ENCODE data around the gene TMEM156. TPM values are rescaled to one million over a fixed set of nuclear protein-coding genes. Genes with fewer than 3 reads are reported as not detected.

Gene TMEM156
- total and polyA plus RNA-seq, 2 donors (not counting 3 experiments of a cell fraction or from before 2014, with no cell fraction given) = 0.39 to 1.00 TPM

DNA sequence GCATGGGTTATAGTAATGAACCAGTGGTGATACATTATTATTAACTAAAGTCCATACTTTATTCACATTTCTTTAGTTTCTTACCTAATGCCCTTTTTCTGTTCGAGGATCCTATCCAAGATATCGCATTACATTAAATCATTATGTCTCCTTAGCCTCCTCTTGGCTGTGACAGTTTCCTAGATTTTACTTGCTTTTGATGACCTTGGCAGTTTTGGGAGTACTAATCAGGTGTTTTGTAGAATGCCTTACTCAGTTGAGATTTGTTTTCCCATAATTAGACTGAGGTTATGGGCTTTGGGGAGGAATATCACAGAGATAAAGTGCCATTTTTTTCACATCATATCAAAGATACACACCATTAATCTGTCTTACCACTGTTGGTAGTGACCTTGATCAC, 34.8 kb upstream of the TMEM156 start:
- peaks cover 13% of the 10 kb centered on the region for H3K79me2 ChIP-seq (ENCODE audit: control insufficient read depth, insufficient read depth, low read length)

More for the DNA sequence above, 34.8 kb upstream of the TMEM156 start:
- no peaks in the 10 kb centered on the region for H3K9me3 ChIP-seq (replicated peaks; ENCODE audit: control insufficient read depth, insufficient read depth, low read length)
- no peaks in the 10 kb centered on the region for H3K27me3 ChIP-seq (ENCODE audit: control insufficient read depth in 2 of 2, insufficient read depth in 2 of 2, low read length in 2 of 2)
- H3K36me3 ChIP-seq (ENCODE audit: control insufficient read depth in 2 of 2, extremely low read depth in 1 of 2, insufficient read depth in 2 of 2, low read length in 2 of 2) = no peaks in the 10 kb centered on the region
- no peak for TF ChIP-seq EZH2 (IDR thresholded peaks at IDR 0.05; ENCODE audit: borderline replicate concordance, low read depth, low read length, severe bottlenecking)
- no peak for TF ChIP-seq GATA2 (IDR thresholded peaks at IDR 0.05; ENCODE audit: insufficient read depth, insufficient read length, low read depth, low read length)
- TF ChIP-seq, protein P1, sequence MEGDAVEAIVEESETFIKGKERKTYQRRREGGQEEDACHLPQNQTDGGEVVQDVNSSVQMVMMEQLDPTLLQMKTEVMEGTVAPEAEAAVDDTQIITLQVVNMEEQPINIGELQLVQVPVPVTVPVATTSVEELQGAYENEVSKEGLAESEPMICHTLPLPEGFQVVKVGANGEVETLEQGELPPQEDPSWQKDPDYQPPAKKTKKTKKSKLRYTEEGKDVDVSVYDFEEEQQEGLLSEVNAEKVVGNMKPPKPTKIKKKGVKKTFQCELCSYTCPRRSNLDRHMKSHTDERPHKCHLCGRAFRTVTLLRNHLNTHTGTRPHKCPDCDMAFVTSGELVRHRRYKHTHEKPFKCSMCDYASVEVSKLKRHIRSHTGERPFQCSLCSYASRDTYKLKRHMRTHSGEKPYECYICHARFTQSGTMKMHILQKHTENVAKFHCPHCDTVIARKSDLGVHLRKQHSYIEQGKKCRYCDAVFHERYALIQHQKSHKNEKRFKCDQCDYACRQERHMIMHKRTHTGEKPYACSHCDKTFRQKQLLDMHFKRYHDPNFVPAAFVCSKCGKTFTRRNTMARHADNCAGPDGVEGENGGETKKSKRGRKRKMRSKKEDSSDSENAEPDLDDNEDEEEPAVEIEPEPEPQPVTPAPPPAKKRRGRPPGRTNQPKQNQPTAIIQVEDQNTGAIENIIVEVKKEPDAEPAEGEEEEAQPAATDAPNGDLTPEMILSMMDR (IDR thresholded peaks at IDR 0.05; ENCODE audit: extremely low read depth in 1 of 2, insufficient read depth in 1 of 2, low read depth in 1 of 2, low read length in 2 of 2) = no peak
- no peak for TF ChIP-seq MYC (IDR thresholded peaks at IDR 0.05; ENCODE audit: low read depth, low read length)
- no peak for TF ChIP-seq POLR2A (IDR thresholded peaks at IDR 0.05; ENCODE audit: low read depth, low read length)
- no peak for TF ChIP-seq FOS (IDR thresholded peaks at IDR 0.05; ENCODE audit: borderline replicate concordance, insufficient read depth, low read length)
- TF ChIP-seq POLR2AphosphoS5 (IDR thresholded peaks at IDR 0.05; ENCODE audit: insufficient read depth, low read depth, low read length) = no peak
- no peak for TF ChIP-seq JUN (IDR thresholded peaks at IDR 0.05; ENCODE audit: borderline replicate concordance, insufficient read depth, insufficient read length, low read depth)
- TF ChIP-seq, protein P2, sequence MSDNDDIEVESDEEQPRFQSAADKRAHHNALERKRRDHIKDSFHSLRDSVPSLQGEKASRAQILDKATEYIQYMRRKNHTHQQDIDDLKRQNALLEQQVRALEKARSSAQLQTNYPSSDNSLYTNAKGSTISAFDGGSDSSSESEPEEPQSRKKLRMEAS (IDR thresholded peaks at IDR 0.05; ENCODE audit: insufficient read depth, insufficient read length) = no peak
- DNase-seq (ENCODE audit: low read depth, low spot score) (no peak), FAIRE-seq (no peak)
- dilution Hi-C loops (cut with MboI; ENCODE audit: extremely low pct_ligation_motif_present, low sequenced_read_pairs) = no loop called here
- no TSS peak for BruUV-seq (replicated peaks)
- no peak overlapping the region for H3K27ac ChIP-seq (ENCODE audit: insufficient read depth, low read depth, low read length)
- ChIA-PET POLR2A (interaction anchor here (0.7 kb wide), 1 partner anchor 23 kb away, joined by 3 read pairs; no protein-coding TSS in a partner anchor), CTCF (interaction anchor here (1.0 to 1.4 kb wide), 2 partner anchors 9 to 68 kb away, joined by 3 to 4 read pairs; no protein-coding TSS in a partner anchor)
- intact Hi-C loops (cut with micrococcal nuclease) = no loop called here
- peaks cover 10% of the 10 kb centered on the region for H3K4me1 ChIP-seq (ENCODE audit: control insufficient read depth, extremely low read depth, insufficient read depth, low read length)
- no peaks in the 10 kb centered on the region for H3K9me1 ChIP-seq (replicated peaks; ENCODE audit: control insufficient read depth, extremely low read depth, insufficient read depth, low read length)
- H3K4me3 ChIP-seq (replicated peaks in 1 of 3; ENCODE audit: insufficient read depth in 1 of 3, low read depth in 1 of 3, low read length in 3 of 3) = no peak overlapping the region
- H2AFZ ChIP-seq (ENCODE audit: low read depth, low read length) = no peak overlapping the region
- H3K9ac ChIP-seq (replicated peaks; ENCODE audit: extremely low read depth, insufficient read depth, low read length) = no peak overlapping the region
- H3K4me2 ChIP-seq (ENCODE audit: insufficient read depth, low read length) = no peak overlapping the region
- no peaks in the 10 kb centered on the region for H4K20me1 ChIP-seq (replicated peaks; ENCODE audit: control insufficient read depth, extremely low read depth, insufficient read depth, low read length)
